Measurements from ENCODE around the gene ZNF135. TPM values are rescaled to one million over a fixed set of nuclear protein-coding genes. Genes with fewer than 3 reads are reported as not detected.

The ZNF135 gene
- total RNA-seq, 1 donor from 2014 or later = 1.7 TPM

GRCh38 chr19:58059671-58060078 is 593 bp downstream of the ZNF135 start:
- Histone ChIP-seq H2AFZ (ENCODE audit: low read depth, low read length) (peak overlapping the region; percentile 91), H3K36me3 (ENCODE audit: insufficient read depth, low read length) (no peaks in the 10 kb centered on the region), H4K20me1 (ENCODE audit: insufficient read depth, low read length) (no peaks in the 10 kb centered on the region), H3K79me2 (ENCODE audit: insufficient read depth, low read length) (no peaks in the 10 kb centered on the region), H3K4me1 (ENCODE audit: insufficient read depth, low read length) (no peaks in the 10 kb centered on the region), H3K4me2 (ENCODE audit: low read length) (peak overlapping the region; percentile 80), H3K9ac (ENCODE audit: low read length) (peak overlapping the region; percentile 68), H3K4me3 (ENCODE audit: insufficient read depth, low read depth, low read length) (peak overlapping the region; percentile 57), H3K27me3 (ENCODE audit: insufficient read depth, low read length) (no peaks in the 10 kb centered on the region), H3K27ac (ENCODE audit: low read depth, low read length) (no peak overlapping the region), H3K9me3 (ENCODE audit: insufficient read depth, low read depth, low read length) (peaks cover 24% of the 10 kb centered on the region)
- TF ChIP-seq CTCF (IDR thresholded peaks at IDR 0.05; ENCODE audit: insufficient read depth, low read depth, low read length) = no peak
- TF ChIP-seq EZH2 (IDR thresholded peaks at IDR 0.05; ENCODE audit: insufficient read depth, low read length) = no peak
- peaks cover 3% of the 10 kb centered on the region for H3K27me3 Mint-ChIP-seq (ENCODE audit: low read depth, unreplicated experiment)
- H3K36me3 Mint-ChIP-seq (ENCODE audit: low read depth, unreplicated experiment) = peaks cover 15% of the 10 kb centered on the region
- H3K9me3 Mint-ChIP-seq (ENCODE audit: unreplicated experiment) = peaks cover 41% of the 10 kb centered on the region
- H3K4me1 Mint-ChIP-seq (ENCODE audit: low read depth, unreplicated experiment) = no peaks in the 10 kb centered on the region
- no peak for DNase-seq (ENCODE audit: low read depth)
- H3K4me3 Mint-ChIP-seq (ENCODE audit: unreplicated experiment) = no peak overlapping the region
- FAIRE-seq = no peak
- no peak overlapping the region for H3K27ac Mint-ChIP-seq (ENCODE audit: unreplicated experiment)

GRCh38 chr19:58060231-58060630 is 1.1 kb downstream of the ZNF135 start:
- H3K27me3 Mint-ChIP-seq (ENCODE audit: low read depth, unreplicated experiment) = peaks cover 3% of the 10 kb centered on the region
- H3K36me3 Mint-ChIP-seq (ENCODE audit: low read depth, unreplicated experiment) = peaks cover 16% of the 10 kb centered on the region
- no peaks in the 10 kb centered on the region for H3K4me1 Mint-ChIP-seq (ENCODE audit: low read depth, unreplicated experiment)

More at GRCh38 chr19:58060231-58060630, 1.1 kb downstream of the ZNF135 start:
- no peaks in the 10 kb centered on the region for H3K36me3 ChIP-seq (ENCODE audit: insufficient read depth, low read length)
- no peaks in the 10 kb centered on the region for H3K79me2 ChIP-seq (ENCODE audit: insufficient read depth, low read length)
- Mint-ChIP-seq H3K4me3 (ENCODE audit: unreplicated experiment) (peak overlapping the region; percentile 68), H3K27ac (ENCODE audit: unreplicated experiment) (no peak overlapping the region), H3K9me3 (ENCODE audit: unreplicated experiment) (peaks cover 42% of the 10 kb centered on the region)
- H3K9ac ChIP-seq (ENCODE audit: low read length) = no peak overlapping the region
- H2AFZ ChIP-seq (ENCODE audit: low read depth, low read length) = no peak overlapping the region
- DNase-seq (ENCODE audit: low read depth) (no peak), FAIRE-seq (no peak)
- no peaks in the 10 kb centered on the region for H3K27me3 ChIP-seq (ENCODE audit: insufficient read depth, low read length)
- peaks cover 29% of the 10 kb centered on the region for H3K9me3 ChIP-seq (ENCODE audit: insufficient read depth, low read depth, low read length)
- no peak overlapping the region for H3K27ac ChIP-seq (ENCODE audit: low read depth, low read length)
- H3K4me2 ChIP-seq (ENCODE audit: low read length) = peak overlapping the region; percentile 80
- no peak for TF ChIP-seq EZH2 (IDR thresholded peaks at IDR 0.05; ENCODE audit: insufficient read depth, low read length)
- no peak for TF ChIP-seq CTCF (IDR thresholded peaks at IDR 0.05; ENCODE audit: insufficient read depth, low read depth, low read length)
- H3K4me1 ChIP-seq (ENCODE audit: insufficient read depth, low read length) = no peaks in the 10 kb centered on the region
- H3K4me3 ChIP-seq (ENCODE audit: insufficient read depth, low read depth, low read length) = no peak overlapping the region
- H4K20me1 ChIP-seq (ENCODE audit: insufficient read depth, low read length) = no peaks in the 10 kb centered on the region

Data from astrocyte (in vitro differentiated cells and primary cell).